ENCODE data around the gene PINLYP.

The PINLYP gene

GRCh38 chr19:43605875-43606568 is 30.4 kb downstream of the PINLYP start:
- Mint-ChIP-seq H3K4me1 (peaks cover 3% of the 10 kb centered on the region), H3K27ac (no peak overlapping the region), H3K27me3 (no peaks in the 10 kb centered on the region), H3K4me3 (no peak overlapping the region), H3K36me3 (no peaks in the 10 kb centered on the region), H3K9me3 (no peaks in the 10 kb centered on the region)

GRCh38 chr19:43606569-43607229 is 31.1 kb downstream of the PINLYP start:
- no peaks in the 10 kb centered on the region for H3K9me3 Mint-ChIP-seq
- H3K27ac Mint-ChIP-seq = no peak overlapping the region
- no peak overlapping the region for H3K4me3 Mint-ChIP-seq

GRCh38 chr19:43607238-43608205 is 31.9 kb downstream of the PINLYP start:
- H3K4me1 Mint-ChIP-seq = peaks cover 10% of the 10 kb centered on the region
- no peaks in the 10 kb centered on the region for H3K27me3 Mint-ChIP-seq
- H3K9me3 Mint-ChIP-seq = no peaks in the 10 kb centered on the region
- H3K36me3 Mint-ChIP-seq = no peaks in the 10 kb centered on the region
- peak overlapping the region; percentile 46 for H3K27ac Mint-ChIP-seq
- no peak overlapping the region for H3K4me3 Mint-ChIP-seq

More at GRCh38 chr19:43606569-43607229, 31.1 kb downstream of the PINLYP start:
- Mint-ChIP-seq H3K36me3 (no peaks in the 10 kb centered on the region), H3K4me1 (peaks cover 5% of the 10 kb centered on the region), H3K27me3 (no peaks in the 10 kb centered on the region)

- H3K4me3 Mint-ChIP-seq = no peak overlapping the region
- peaks cover 16% of the 10 kb centered on the region for H3K4me1 Mint-ChIP-seq
- no peaks in the 10 kb centered on the region for H3K9me3 Mint-ChIP-seq
- H3K27me3 Mint-ChIP-seq = no peaks in the 10 kb centered on the region
- H3K27ac Mint-ChIP-seq = no peak overlapping the region
- peaks cover 4% of the 10 kb centered on the region for H3K36me3 Mint-ChIP-seq
These were observed 34.3 kb downstream of the PINLYP start for GRCh38 chr19:43609872-43610271.

- no peaks in the 10 kb centered on the region for H3K27me3 Mint-ChIP-seq
- peaks cover 4% of the 10 kb centered on the region for H3K36me3 Mint-ChIP-seq
- H3K27ac Mint-ChIP-seq = peak overlapping the region; percentile 52
- H3K9me3 Mint-ChIP-seq = no peaks in the 10 kb centered on the region
- peaks cover 17% of the 10 kb centered on the region for H3K4me1 Mint-ChIP-seq
- H3K4me3 Mint-ChIP-seq = no peak overlapping the region
These were observed 34.9 kb downstream of the PINLYP start for GRCh38 chr19:43610493-43610892.

- Mint-ChIP-seq H3K36me3 (peaks cover 4% of the 10 kb centered on the region), H3K27ac (peak within 1 kb of the TSS; percentile 72), H3K27me3 (no peaks in the 10 kb centered on the region), H3K4me3 (no peak within 1 kb of the TSS), H3K4me1 (peaks cover 26% of the 10 kb centered on the region), H3K9me3 (no peaks in the 10 kb centered on the region)
These were observed 36.2 kb downstream of the PINLYP start, which contains the start of gene SRRM5 for GRCh38 chr19:43611788-43612187. Gene SRRM5 (plus strand): TSS chr19:43612088. CDS start chr19:43612122, 34 bp downstream.

GRCh38 chr19:43612374-43612773 is 36.8 kb downstream of the PINLYP start:
- Mint-ChIP-seq H3K9me3 (no peaks in the 10 kb centered on the region), H3K27ac (no peak overlapping the region), H3K4me1 (peaks cover 28% of the 10 kb centered on the region), H3K27me3 (no peaks in the 10 kb centered on the region), H3K36me3 (peaks cover 4% of the 10 kb centered on the region), H3K4me3 (no peak overlapping the region)

- no peaks in the 10 kb centered on the region for H3K9me3 Mint-ChIP-seq
These were observed 40.7 kb downstream of the PINLYP start for GRCh38 chr19:43616306-43616705.

GRCh38 chr19:43616954-43617353 is 41.4 kb downstream of the PINLYP start:
- Mint-ChIP-seq H3K9me3 (no peaks in the 10 kb centered on the region), H3K36me3 (peaks cover 4% of the 10 kb centered on the region), H3K4me3 (no peak overlapping the region), H3K27me3 (no peaks in the 10 kb centered on the region), H3K27ac (no peak overlapping the region), H3K4me1 (peaks cover 39% of the 10 kb centered on the region)

More at GRCh38 chr19:43616306-43616705, 40.7 kb downstream of the PINLYP start:
- peaks cover 4% of the 10 kb centered on the region for H3K36me3 Mint-ChIP-seq
- peak overlapping the region; percentile 68 for H3K27ac Mint-ChIP-seq
- no peak overlapping the region for H3K4me3 Mint-ChIP-seq
- peaks cover 40% of the 10 kb centered on the region for H3K4me1 Mint-ChIP-seq
- no peaks in the 10 kb centered on the region for H3K27me3 Mint-ChIP-seq

- peak overlapping the region; percentile 95 for H3K27ac Mint-ChIP-seq
- no peaks in the 10 kb centered on the region for H3K27me3 Mint-ChIP-seq
- H3K4me1 Mint-ChIP-seq = peaks cover 36% of the 10 kb centered on the region
These were observed 43.3 kb downstream of the PINLYP start for GRCh38 chr19:43618921-43619261.

GRCh38 chr19:43619262-43620060 is 43.9 kb downstream of the PINLYP start, which contains the start of gene ZNF428:
Gene ZNF428 (minus strand): TSS chr19:43619629. CDS start chr19:43614304, 5,325 bp downstream.
- H3K4me3 Mint-ChIP-seq = peak within 1 kb of the TSS; percentile 95
- peaks cover 32% of the 10 kb centered on the region for H3K4me1 Mint-ChIP-seq
- no peaks in the 10 kb centered on the region for H3K9me3 Mint-ChIP-seq
- H3K36me3 Mint-ChIP-seq = no peaks in the 10 kb centered on the region
- H3K27ac Mint-ChIP-seq = peak within 1 kb of the TSS; percentile 96
- H3K27me3 Mint-ChIP-seq = no peaks in the 10 kb centered on the region

More at GRCh38 chr19:43618921-43619261, 43.3 kb downstream of the PINLYP start:
- Mint-ChIP-seq H3K4me3 (peak overlapping the region; percentile 95), H3K36me3 (no peaks in the 10 kb centered on the region), H3K9me3 (no peaks in the 10 kb centered on the region)

GRCh38 chr19:43620061-43621001 is 44.7 kb downstream of the PINLYP start:
- Mint-ChIP-seq H3K4me1 (peaks cover 39% of the 10 kb centered on the region), H3K36me3 (no peaks in the 10 kb centered on the region), H3K4me3 (peak overlapping the region; percentile 95), H3K9me3 (no peaks in the 10 kb centered on the region), H3K27ac (peak overlapping the region; percentile 96), H3K27me3 (no peaks in the 10 kb centered on the region)

- Mint-ChIP-seq H3K4me3 (no peak overlapping the region), H3K27ac (no peak overlapping the region)
These were observed 46.5 kb downstream of the PINLYP start for GRCh38 chr19:43622070-43622469.

GRCh38 chr19:43622956-43623355 is 47.4 kb downstream of the PINLYP start:
- Mint-ChIP-seq H3K27me3 (no peaks in the 10 kb centered on the region), H3K36me3 (no peaks in the 10 kb centered on the region), H3K9me3 (no peaks in the 10 kb centered on the region), H3K4me3 (no peak overlapping the region), H3K27ac (no peak overlapping the region), H3K4me1 (peaks cover 27% of the 10 kb centered on the region)

More at GRCh38 chr19:43622070-43622469, 46.5 kb downstream of the PINLYP start:
- H3K4me1 Mint-ChIP-seq = peaks cover 27% of the 10 kb centered on the region
- H3K9me3 Mint-ChIP-seq = no peaks in the 10 kb centered on the region
- H3K36me3 Mint-ChIP-seq = no peaks in the 10 kb centered on the region
- H3K27me3 Mint-ChIP-seq = no peaks in the 10 kb centered on the region

Measured in activated naive CD4-positive, alpha-beta T cell treated with anti-CD3 and anti-CD28 coated beads, Interleukin-2, amount 50 U/mL, for 24 hours (primary cell).